Measurements from ENCODE around the gene DSCAML1.

Gene DSCAML1

DNA sequence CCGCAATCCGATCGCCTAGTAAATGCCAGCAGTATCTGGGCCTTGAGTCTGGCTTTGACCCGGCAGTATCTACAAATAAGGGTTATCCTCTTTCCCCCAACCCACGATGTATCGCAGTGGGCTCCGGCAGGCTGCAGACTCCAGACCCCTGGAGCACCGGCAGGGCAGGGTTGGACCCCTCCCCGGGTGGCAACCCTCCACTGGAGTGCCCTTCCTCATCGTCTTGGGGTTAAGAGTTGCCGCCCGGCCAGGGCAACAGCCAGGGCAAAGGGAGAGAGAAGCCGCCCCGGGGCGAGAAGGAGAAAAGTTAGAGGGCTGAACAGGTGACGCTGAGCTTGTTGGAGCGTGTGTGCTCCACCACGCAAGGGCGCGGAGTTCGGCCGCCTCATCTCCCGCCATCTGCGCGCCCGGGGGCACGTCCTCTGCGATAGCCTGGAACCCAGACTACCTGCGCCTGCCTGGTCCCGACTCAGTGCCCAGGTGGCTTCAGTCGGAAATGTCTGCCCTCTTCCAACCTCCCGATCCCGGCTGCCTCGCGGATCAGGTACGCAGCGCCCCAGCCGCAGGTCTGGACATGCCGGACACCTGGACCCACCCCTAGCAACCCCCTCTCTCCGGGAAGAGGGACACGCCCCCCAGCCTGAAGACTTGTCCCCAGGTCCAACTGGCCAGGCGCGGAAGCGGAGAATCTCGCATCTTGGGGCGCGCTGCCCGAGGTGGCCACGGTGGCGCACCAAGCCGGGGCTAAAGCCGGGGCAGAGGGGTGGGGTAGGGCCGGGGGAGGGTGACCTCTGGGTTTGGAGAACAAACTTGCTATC, 1.2 kb downstream of the DSCAML1 start:
- peaks cover 73% of the 10 kb centered on the region for H3K27me3 Mint-ChIP-seq (ENCODE audit: low read depth)
- H3K4me3 Mint-ChIP-seq = no peak overlapping the region
- no peak overlapping the region for H3K27ac Mint-ChIP-seq
- peaks cover 4% of the 10 kb centered on the region for H3K36me3 Mint-ChIP-seq (ENCODE audit: low read depth)
- H3K4me1 Mint-ChIP-seq (ENCODE audit: low read depth) = peaks cover 5% of the 10 kb centered on the region
- H3K9me3 Mint-ChIP-seq = no peaks in the 10 kb centered on the region

DNA sequence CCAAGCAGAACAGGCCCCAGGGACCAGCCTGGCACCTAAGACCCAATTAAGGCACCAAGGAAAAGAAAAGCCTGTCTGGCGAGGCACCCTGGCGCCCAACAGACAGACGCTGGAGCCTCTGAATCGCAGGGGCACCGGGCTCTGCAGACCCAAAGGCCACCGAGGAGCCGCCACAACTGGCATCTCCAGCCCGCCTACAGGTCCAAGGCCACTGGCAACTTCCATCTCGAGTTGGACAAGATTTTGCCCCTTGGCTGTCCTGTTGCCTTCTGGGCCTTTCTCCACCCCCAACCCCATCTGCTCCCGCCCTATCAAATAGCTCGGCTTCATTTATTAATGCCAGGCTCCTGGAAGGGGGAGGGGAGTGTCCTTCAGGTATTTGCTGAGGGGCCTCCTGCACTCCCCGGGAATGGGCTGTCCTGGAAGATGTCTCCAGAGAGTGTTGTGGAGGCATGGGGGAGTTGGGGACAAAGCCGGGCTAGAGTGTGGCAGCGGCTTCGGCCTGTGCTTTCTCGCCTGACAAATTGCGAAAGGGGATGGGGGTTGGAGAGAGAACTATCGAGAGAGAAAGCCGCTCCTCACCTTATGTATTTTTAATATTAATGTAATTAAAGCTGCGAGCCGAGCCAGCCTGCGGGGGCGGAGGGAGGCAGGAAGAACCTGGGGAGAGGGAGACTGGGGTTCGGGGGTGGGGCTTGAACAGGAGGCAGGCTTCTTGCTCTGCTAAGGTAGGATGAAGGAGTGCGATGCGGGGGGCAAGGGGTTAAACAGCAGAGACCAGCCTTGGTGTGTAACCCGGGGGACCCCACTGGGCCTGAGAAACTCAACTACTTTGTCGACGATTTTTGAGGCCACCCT, 2.0 kb downstream of the DSCAML1 start:
- Mint-ChIP-seq H3K27ac (no peak overlapping the region), H3K4me1 (ENCODE audit: low read depth) (peaks cover 5% of the 10 kb centered on the region), H3K9me3 (no peaks in the 10 kb centered on the region), H3K36me3 (ENCODE audit: low read depth) (peaks cover 4% of the 10 kb centered on the region), H3K27me3 (ENCODE audit: low read depth) (peaks cover 75% of the 10 kb centered on the region), H3K4me3 (no peak overlapping the region)

DNA sequence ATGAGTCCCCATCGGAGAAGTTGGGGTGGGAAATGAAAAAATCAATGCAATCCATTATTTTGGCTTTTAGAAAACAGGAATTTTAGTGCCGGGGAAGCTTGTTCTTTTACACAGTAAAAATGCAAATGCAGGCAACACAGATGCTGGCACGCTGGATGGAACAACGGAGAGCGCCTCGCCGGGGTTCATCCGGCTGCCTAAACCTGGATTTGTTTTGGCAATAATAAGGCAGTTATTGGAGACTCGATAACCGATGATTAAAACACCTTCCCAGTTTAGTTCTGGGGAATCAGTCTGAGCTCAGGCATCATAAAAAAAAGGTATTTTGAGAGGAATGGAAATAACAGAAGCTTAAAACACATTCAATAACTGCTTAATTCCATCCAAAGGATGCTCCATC, 2.9 kb downstream of the DSCAML1 start:
- Mint-ChIP-seq H3K9me3 (no peaks in the 10 kb centered on the region), H3K27me3 (ENCODE audit: low read depth) (peaks cover 66% of the 10 kb centered on the region), H3K27ac (no peak overlapping the region), H3K4me1 (ENCODE audit: low read depth) (peaks cover 5% of the 10 kb centered on the region), H3K36me3 (ENCODE audit: low read depth) (peaks cover 4% of the 10 kb centered on the region), H3K4me3 (no peak overlapping the region)

DNA sequence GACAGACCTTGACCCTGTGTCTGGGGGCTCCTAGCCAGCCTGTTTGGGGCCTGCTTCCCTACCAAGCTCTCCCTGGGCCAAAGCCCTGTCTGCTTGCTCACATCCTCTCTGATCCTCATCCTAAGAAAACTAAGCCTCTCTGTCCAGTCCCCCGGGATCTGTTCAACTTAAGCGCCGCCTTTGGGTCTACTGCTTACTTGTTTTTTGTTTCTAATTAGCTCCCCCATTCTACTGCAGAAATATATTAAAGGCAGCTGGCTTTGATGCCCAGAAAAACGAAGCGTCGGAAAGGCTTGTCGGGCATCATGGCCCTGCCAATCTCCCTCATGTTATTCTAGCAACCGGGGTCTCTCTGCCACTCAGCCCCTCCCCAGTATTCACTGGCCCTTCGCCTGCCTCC, 3.4 kb downstream of the DSCAML1 start:
- Mint-ChIP-seq H3K36me3 (ENCODE audit: low read depth) (peaks cover 4% of the 10 kb centered on the region), H3K27me3 (ENCODE audit: low read depth) (peaks cover 64% of the 10 kb centered on the region), H3K9me3 (no peaks in the 10 kb centered on the region), H3K27ac (no peak overlapping the region), H3K4me1 (ENCODE audit: low read depth) (peaks cover 5% of the 10 kb centered on the region), H3K4me3 (no peak overlapping the region)

DNA sequence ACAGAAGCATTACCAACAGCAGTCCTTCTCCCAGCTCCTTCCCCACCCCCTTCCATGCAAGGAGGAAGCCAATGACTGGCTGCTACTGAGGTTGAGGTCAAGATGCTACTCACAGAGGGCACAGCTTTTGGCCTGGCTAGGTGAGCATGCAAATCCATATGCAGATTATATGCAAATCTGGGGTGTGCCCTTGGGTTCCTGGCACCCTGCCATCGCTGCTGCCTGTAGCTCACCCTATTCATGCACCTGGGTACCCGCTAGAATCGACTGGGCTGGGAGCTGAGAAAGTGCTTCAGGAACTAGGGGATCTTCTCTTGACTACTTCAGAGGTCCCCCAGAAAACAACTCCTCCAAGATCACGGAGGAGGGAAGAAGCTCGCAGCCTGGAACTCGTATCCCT, 4.0 kb downstream of the DSCAML1 start:
- Mint-ChIP-seq H3K27me3 (ENCODE audit: low read depth) (peaks cover 58% of the 10 kb centered on the region), H3K4me3 (no peak overlapping the region), H3K36me3 (ENCODE audit: low read depth) (peaks cover 4% of the 10 kb centered on the region), H3K4me1 (ENCODE audit: low read depth) (peaks cover 5% of the 10 kb centered on the region), H3K9me3 (no peaks in the 10 kb centered on the region), H3K27ac (no peak overlapping the region)

DNA sequence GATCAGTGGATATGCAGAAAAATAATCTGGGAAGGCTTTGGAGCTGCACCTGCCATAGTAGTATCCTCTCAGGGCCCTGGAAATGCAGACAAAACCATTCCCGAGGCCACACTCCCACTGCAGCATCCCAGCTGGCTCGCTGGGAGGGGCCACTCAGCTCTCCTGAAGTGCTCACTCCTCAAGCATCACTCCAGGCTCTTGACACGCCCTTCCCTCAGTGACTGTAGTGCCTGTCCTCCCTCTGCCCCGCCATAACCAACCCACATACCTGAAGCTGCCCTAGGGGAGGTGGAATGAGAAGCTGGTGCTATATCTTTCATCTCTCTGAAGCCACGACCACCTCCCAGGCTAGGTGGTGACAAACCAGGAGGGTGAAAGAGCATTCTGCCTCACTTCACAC, 4.8 kb downstream of the DSCAML1 start:
- H3K36me3 Mint-ChIP-seq (ENCODE audit: low read depth) = no peaks in the 10 kb centered on the region
- no peak overlapping the region for H3K4me3 Mint-ChIP-seq
- peaks cover 51% of the 10 kb centered on the region for H3K27me3 Mint-ChIP-seq (ENCODE audit: low read depth)
- H3K9me3 Mint-ChIP-seq = no peaks in the 10 kb centered on the region
- H3K27ac Mint-ChIP-seq = no peak overlapping the region
- peaks cover 2% of the 10 kb centered on the region for H3K4me1 Mint-ChIP-seq (ENCODE audit: low read depth)

DNA sequence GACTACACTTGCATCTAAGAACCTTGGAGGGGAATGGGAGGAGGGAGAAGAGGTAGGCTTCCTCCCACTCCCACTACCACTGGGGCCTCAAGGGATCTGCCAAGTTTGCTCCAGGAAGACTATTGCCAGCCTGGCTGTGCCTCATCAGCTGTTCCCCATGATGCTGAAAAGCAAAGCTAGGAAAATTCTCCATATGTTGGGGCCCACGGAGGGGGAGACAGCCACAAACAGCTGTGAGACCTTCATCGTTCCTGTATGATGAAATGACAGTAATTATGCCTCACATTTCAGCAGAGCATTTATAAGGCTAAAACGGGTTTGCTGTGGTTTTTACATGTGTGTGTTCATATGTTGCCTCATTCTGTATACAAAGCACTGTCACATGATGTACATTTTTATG, 6.7 kb downstream of the DSCAML1 start:
- Mint-ChIP-seq H3K27me3 (ENCODE audit: low read depth) (peaks cover 53% of the 10 kb centered on the region), H3K4me1 (ENCODE audit: low read depth) (peaks cover 2% of the 10 kb centered on the region), H3K9me3 (no peaks in the 10 kb centered on the region), H3K27ac (no peak overlapping the region), H3K4me3 (no peak overlapping the region), H3K36me3 (ENCODE audit: low read depth) (no peaks in the 10 kb centered on the region)

DNA sequence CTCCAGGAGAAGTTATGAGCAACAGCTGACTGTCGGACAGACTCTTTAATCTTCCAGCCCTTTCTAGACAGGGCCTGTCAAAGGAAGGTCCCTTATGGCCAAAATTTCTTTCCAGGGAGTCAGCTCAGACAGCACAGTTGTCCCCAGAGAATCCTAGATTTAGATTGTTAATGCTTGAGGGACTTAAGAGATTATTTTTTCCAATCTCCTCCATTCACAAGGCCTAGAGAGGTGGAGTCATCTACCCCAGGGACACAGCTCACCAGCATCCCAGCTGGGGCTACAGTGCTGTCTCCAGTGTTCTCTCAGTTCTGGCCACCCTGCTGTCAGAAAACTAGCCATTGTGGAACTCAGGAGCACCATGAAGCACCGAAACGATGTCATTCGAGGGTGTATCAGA, 7.8 kb downstream of the DSCAML1 start:
- no peaks in the 10 kb centered on the region for H3K36me3 Mint-ChIP-seq (ENCODE audit: low read depth)
- no peaks in the 10 kb centered on the region for H3K4me1 Mint-ChIP-seq (ENCODE audit: low read depth)
- H3K9me3 Mint-ChIP-seq = no peaks in the 10 kb centered on the region
- no peak overlapping the region for H3K27ac Mint-ChIP-seq
- peaks cover 48% of the 10 kb centered on the region for H3K27me3 Mint-ChIP-seq (ENCODE audit: low read depth)
- H3K4me3 Mint-ChIP-seq = no peak overlapping the region

DNA sequence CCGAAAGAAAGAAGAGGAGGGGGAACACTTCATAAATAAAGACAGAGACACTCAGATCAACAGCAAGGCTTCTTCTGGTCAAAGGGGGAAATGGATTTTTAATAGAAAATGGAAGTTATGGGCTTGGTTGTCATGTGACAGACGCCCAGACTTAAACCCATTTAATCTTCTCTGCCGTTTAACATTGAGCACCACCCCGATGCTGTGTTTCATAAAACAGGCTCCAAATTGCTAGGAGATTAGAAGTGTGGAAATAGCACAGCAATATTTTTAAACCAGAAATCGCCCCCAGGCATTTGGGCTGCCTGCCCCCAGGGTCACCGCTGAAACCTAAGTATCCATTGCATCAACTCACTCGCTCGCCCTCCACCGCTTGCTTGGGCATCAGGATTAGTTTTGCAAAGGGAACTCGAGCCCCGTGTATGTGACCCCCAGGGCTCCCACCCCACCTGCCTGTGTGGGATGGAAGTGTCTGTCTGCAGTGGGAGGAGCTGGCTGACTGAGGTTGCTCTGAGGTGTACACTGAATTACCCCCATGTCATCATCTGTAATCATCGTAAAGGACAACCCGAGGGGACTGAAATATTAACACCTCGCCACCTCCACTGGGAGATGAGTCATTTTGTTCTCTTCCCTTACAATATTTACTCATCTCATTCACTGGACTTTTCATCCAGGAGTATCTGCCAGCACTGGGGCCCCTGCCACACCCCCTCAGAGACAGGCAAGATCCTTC, 10.7 kb downstream of the DSCAML1 start:
- H3K27ac Mint-ChIP-seq = no peak overlapping the region
- no peak overlapping the region for H3K4me3 Mint-ChIP-seq
- no peaks in the 10 kb centered on the region for H3K9me3 Mint-ChIP-seq
- H3K36me3 Mint-ChIP-seq (ENCODE audit: low read depth) = no peaks in the 10 kb centered on the region
- H3K27me3 Mint-ChIP-seq (ENCODE audit: low read depth) = peaks cover 43% of the 10 kb centered on the region
- no peaks in the 10 kb centered on the region for H3K4me1 Mint-ChIP-seq (ENCODE audit: low read depth)

DNA sequence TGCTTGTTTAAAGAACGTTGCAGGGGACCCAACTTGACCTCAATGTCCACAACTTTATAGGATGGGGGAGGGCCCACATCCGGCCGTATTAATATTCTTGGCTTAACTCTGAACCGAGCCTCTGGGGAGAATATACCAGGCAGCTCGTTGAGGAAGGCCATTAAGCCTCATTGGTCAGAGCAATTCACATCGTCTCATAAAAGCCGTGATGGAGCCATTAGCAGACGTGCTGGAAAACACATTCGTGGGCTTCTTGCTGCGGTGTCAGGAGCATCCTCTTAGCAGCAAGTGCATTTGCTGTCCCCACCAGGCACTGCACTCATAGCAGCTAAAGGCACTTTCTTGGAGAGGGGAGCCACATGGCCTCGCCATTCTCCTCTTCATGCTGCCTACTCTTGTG, 14.9 kb downstream of the DSCAML1 start:
- H3K36me3 Mint-ChIP-seq (ENCODE audit: low read depth) = no peaks in the 10 kb centered on the region
- no peak overlapping the region for H3K27ac Mint-ChIP-seq
- H3K4me1 Mint-ChIP-seq (ENCODE audit: low read depth) = no peaks in the 10 kb centered on the region
- H3K4me3 Mint-ChIP-seq = no peak overlapping the region
- no peaks in the 10 kb centered on the region for H3K9me3 Mint-ChIP-seq
- peaks cover 34% of the 10 kb centered on the region for H3K27me3 Mint-ChIP-seq (ENCODE audit: low read depth)

GRCh38 chr11:117781627-117782026, 15.4 kb downstream of the DSCAML1 start:
- H3K4me1 Mint-ChIP-seq (ENCODE audit: low read depth) = no peaks in the 10 kb centered on the region
- H3K27ac Mint-ChIP-seq = no peak overlapping the region
- no peaks in the 10 kb centered on the region for H3K36me3 Mint-ChIP-seq (ENCODE audit: low read depth)
- no peaks in the 10 kb centered on the region for H3K9me3 Mint-ChIP-seq
- H3K27me3 Mint-ChIP-seq (ENCODE audit: low read depth) = peaks cover 33% of the 10 kb centered on the region
- no peak overlapping the region for H3K4me3 Mint-ChIP-seq

GRCh38 chr11:117780456-117780855, 16.6 kb downstream of the DSCAML1 start:
- Mint-ChIP-seq H3K36me3 (ENCODE audit: low read depth) (no peaks in the 10 kb centered on the region), H3K27me3 (ENCODE audit: low read depth) (peaks cover 21% of the 10 kb centered on the region), H3K4me1 (ENCODE audit: low read depth) (no peaks in the 10 kb centered on the region), H3K9me3 (no peaks in the 10 kb centered on the region), H3K4me3 (no peak overlapping the region), H3K27ac (no peak overlapping the region)

DNA sequence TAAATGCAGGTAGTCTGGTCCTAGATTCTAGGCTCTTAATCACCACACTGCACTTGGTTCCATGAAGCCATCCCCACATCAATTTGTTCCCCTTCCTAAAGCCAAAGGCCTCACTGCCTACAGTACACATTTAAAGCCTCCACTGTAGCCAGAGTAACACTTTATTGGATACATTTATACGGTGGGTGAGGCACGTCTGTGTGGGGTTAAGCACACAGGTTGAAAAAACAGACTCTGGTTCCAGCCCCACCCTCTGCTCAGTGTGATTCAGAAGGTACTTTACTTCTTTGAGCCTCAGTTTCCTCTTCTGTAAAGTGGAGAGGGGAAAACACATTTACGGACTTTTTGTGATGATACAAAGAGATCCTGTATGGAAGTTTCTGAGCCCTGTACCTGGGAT, 22.5 kb downstream of the DSCAML1 start:
- H3K27me3 Mint-ChIP-seq (ENCODE audit: low read depth) = peaks cover 4% of the 10 kb centered on the region
- no peak overlapping the region for H3K4me3 Mint-ChIP-seq

DNA sequence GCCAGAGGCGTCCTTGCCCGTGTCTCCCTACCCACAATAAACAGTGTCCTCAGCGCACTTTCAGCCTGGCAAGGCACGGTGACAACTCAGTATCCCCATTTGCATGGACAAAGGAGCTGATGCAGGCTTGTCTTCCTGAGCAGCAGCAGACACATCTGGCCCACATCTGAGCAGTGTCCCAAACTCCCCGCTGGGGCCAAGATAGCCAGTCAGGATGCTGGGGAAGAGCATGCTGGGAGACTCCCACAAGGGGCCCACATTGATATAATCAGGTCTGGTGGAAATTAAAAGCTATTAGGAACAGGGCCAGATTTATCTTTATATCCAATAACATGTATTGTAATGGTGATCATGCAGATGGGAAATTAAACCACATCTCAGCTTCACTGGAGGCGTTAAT, 24.7 kb downstream of the DSCAML1 start:
- no peak overlapping the region for H3K4me3 Mint-ChIP-seq
- H3K27ac Mint-ChIP-seq = no peak overlapping the region
- H3K9me3 Mint-ChIP-seq = no peaks in the 10 kb centered on the region
- no peaks in the 10 kb centered on the region for H3K4me1 Mint-ChIP-seq (ENCODE audit: low read depth)
- H3K36me3 Mint-ChIP-seq (ENCODE audit: low read depth) = no peaks in the 10 kb centered on the region
- H3K27me3 Mint-ChIP-seq (ENCODE audit: low read depth) = no peaks in the 10 kb centered on the region

More for the DNA sequence above, 22.5 kb downstream of the DSCAML1 start:
- Mint-ChIP-seq H3K4me1 (ENCODE audit: low read depth) (no peaks in the 10 kb centered on the region), H3K9me3 (no peaks in the 10 kb centered on the region), H3K27ac (no peak overlapping the region), H3K36me3 (ENCODE audit: low read depth) (no peaks in the 10 kb centered on the region)

All from T-helper 1 cell treated with Interleukin-12 subunit alpha and Interleukin-12 subunit beta and Interleukin-4 antibody, amounts not matched to agents 30 μg/mL and 1 μg/mL, for 36 hours (primary cell).